ENCODE results near the gene FOXRED2. TPM values are rescaled to one million over a fixed set of nuclear protein-coding genes. Genes with fewer than 3 reads are reported as not detected.

FOXRED2 gene
- total and polyA plus RNA-seq, 2 of the 8 experiments (the other 6 are each of a cell fraction or from before 2014, with no cell fraction given), result 11.5 to 27.8 TPM

DNA sequence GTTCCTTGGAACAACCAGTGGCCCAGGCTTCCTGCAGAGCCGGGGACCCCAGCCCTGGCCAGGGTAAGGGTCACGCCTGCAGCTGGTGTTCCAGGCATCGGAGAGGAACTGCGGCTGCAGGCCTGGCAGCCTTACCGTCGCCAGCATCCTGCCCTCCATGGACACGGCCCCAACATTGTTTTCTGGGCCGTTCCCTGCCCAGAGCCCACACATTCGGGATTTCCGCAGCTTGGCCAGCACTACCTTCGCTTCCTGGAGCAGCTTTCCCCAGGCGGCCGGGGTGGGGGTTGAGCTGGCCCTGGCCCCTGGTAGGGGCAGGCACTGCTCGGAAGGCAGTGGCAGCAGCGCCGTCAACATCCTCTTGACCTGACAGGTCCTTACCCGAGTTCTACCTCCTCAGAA, 43.1 kb downstream of the FOXRED2 start:
- TF ChIP-seq CREB1 (IDR thresholded peaks at IDR 0.05), result no peak
- no peak for TF ChIP-seq CBX8 (IDR thresholded peaks at IDR 0.05; ENCODE audit: borderline replicate concordance, low read depth, low read length)
- no peak for TF ChIP-seq RBBP5 (IDR thresholded peaks at IDR 0.05; ENCODE audit: borderline replicate concordance, low read depth, low read length)
- TF ChIP-seq TCF12 (IDR thresholded peaks at IDR 0.05; ENCODE audit: low read depth, low read length), result no peak
- no peak for TF ChIP-seq POLR2AphosphoS5 (IDR thresholded peaks at IDR 0.05; ENCODE audit: low read depth, low read length)
- TF ChIP-seq, protein P1, sequence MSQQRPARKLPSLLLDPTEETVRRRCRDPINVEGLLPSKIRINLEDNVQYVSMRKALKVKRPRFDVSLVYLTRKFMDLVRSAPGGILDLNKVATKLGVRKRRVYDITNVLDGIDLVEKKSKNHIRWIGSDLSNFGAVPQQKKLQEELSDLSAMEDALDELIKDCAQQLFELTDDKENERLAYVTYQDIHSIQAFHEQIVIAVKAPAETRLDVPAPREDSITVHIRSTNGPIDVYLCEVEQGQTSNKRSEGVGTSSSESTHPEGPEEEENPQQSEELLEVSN (IDR thresholded peaks at IDR 0.05), result no peak
- TF ChIP-seq, protein P2, sequence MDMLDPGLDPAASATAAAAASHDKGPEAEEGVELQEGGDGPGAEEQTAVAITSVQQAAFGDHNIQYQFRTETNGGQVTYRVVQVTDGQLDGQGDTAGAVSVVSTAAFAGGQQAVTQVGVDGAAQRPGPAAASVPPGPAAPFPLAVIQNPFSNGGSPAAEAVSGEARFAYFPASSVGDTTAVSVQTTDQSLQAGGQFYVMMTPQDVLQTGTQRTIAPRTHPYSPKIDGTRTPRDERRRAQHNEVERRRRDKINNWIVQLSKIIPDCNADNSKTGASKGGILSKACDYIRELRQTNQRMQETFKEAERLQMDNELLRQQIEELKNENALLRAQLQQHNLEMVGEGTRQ (IDR thresholded peaks at IDR 0.05; ENCODE audit: low read length), result no peak
- H3K4me2 ChIP-seq (ENCODE audit: insufficient read depth in 1 of 2, low read depth in 2 of 2, low read length in 2 of 2), result no peak overlapping the region

More for the DNA sequence above, 43.1 kb downstream of the FOXRED2 start:
- H3K27ac ChIP-seq (ENCODE audit: low read depth, low read length), result no peak overlapping the region
- H3K36me3 ChIP-seq (ENCODE audit: control insufficient read depth in 2 of 4, insufficient read depth in 4 of 4, low read length in 3 of 4), result peaks cover 0 to 2% (median 0%) of the 10 kb centered on the region in 4 experiments; a peak in 1 of 8 replicates
- no peak overlapping the region for H3K18ac ChIP-seq (ENCODE audit: extremely low read depth, low read length)
- no peaks in the 10 kb centered on the region for H4K20me1 ChIP-seq (replicated peaks in 1 of 2; ENCODE audit: control insufficient read depth in 1 of 2, insufficient read depth in 2 of 2, low read length in 2 of 2)
- CTCF ChIA-PET (ENCODE audit: partially characterized antibody), result interaction anchor here (1.0 to 3.0 kb wide), 5 partner anchors 23 to 318 kb away, joined by 3 to 22 read pairs (median 4); no protein-coding TSS in a partner anchor
- H3K23ac ChIP-seq (ENCODE audit: insufficient read length), result no peak overlapping the region
- H3K4ac ChIP-seq (replicated peaks; ENCODE audit: insufficient read length, low read depth, low read length), result no peak overlapping the region
- H4K8ac ChIP-seq (ENCODE audit: extremely low read depth, insufficient read depth, low read length), result peak overlapping the region; percentile 83; the same call in 1 of the 2 replicates
- H2AFZ ChIP-seq (ENCODE audit: low read length), result no peak overlapping the region
- no peaks in the 10 kb centered on the region for H3K9me3 ChIP-seq (ENCODE audit: insufficient read depth in 2 of 2, low read depth in 1 of 2, low read length in 1 of 2)
- no peaks in the 10 kb centered on the region for H3K79me2 ChIP-seq (ENCODE audit: control insufficient read depth in 1 of 2, insufficient read depth in 2 of 2, low read length in 2 of 2)
- 89% methylated on average over 17 of the region's 17 CpGs; no CpG with 5 or more reads in 1 of the 2 experiments for WGBS, 2 experiments (ENCODE audit: extremely low coverage in 1 of 2, insufficient coverage in 1 of 2, insufficient read length in 1 of 2, insufficient replicate concordance in 2 of 2, low coverage in 1 of 2, low lambda C conversion rate in 2 of 2, missing lambda C conversion rate in 1 of 2)
- H2BK5ac ChIP-seq (ENCODE audit: low read depth, low read length), result no peak overlapping the region
- FAIRE-seq (no peak), DNase-seq (ENCODE audit: low read depth in 1 of 2, low spot score in 2 of 2) (no peak)
- H3K79me1 ChIP-seq (ENCODE audit: low read depth, low read length), result no peaks in the 10 kb centered on the region
- no peak overlapping the region for H2BK120ac ChIP-seq (replicated peaks; ENCODE audit: low read depth, low read length)
- H3K14ac ChIP-seq (ENCODE audit: insufficient read length), result no peak overlapping the region
- no peak overlapping the region for H4K91ac ChIP-seq (replicated peaks; ENCODE audit: insufficient read length, low read length)
- POLR2A ChIA-PET (ENCODE audit: partially characterized antibody), result interaction anchor here (0.8 to 1.5 kb wide), 7 partner anchors 8 to 135 kb away, joined by 3 to 8 read pairs (median 3); partner anchors contain the start of gene FOXRED2
- H4K5ac ChIP-seq (ENCODE audit: insufficient read length, low read depth, low read length), result no peak overlapping the region
- 0 out of 2 replicates have a peak overlapping the region, but pooled peaks have one; percentile 5 for H2AK5ac ChIP-seq (ENCODE audit: low read depth, low read length)
- H3K9ac ChIP-seq (replicated peaks in 1 of 4; ENCODE audit: extremely low read depth in 1 of 4, low read depth in 3 of 4, low read length in 3 of 4), result no peak overlapping the region
- no peak overlapping the region for H3K56ac ChIP-seq (replicated peaks; ENCODE audit: insufficient read length, low read depth, low read length)
- no peaks in the 10 kb centered on the region for H3K27me3 ChIP-seq (replicated peaks in 1 of 4; ENCODE audit: control insufficient read depth in 3 of 4, extremely low read depth in 1 of 4, insufficient read depth in 3 of 4, low read length in 3 of 4)
- H2BK12ac ChIP-seq (ENCODE audit: low read depth, low read length), result peak overlapping the region; percentile 68; the same call in 1 of the 2 replicates
- no peak overlapping the region for H2BK20ac ChIP-seq (ENCODE audit: low read length)
- H3K4me3 ChIP-seq (ENCODE audit: extremely low read depth in 1 of 4, insufficient read depth in 2 of 4, low read depth in 3 of 4, low read length in 4 of 4), result no peak overlapping the region
- H3K23me2 ChIP-seq (ENCODE audit: low read depth, low read length), result 0 out of 2 replicates have a peak, but pooled peaks cover 2% of the 10 kb centered on the region
- H3K4me1 ChIP-seq (replicated peaks in 1 of 4; ENCODE audit: control insufficient read depth in 3 of 4, insufficient read depth in 4 of 4, low read length in 3 of 4), result peaks cover 3 to 12% (median 7%) of the 10 kb centered on the region in 4 experiments; a peak in 6 of 7 replicates
- H2BK15ac ChIP-seq (ENCODE audit: low read length), result peak overlapping the region; percentile 55
